ENCODE measurements around the gene FLT4.

The FLT4 gene

GRCh38 chr5:180591311-180591887, 58.0 kb downstream of the FLT4 start, which contains the start of gene SCGB3A1:
Gene SCGB3A1 (minus strand): TSS chr5:180591499. CDS start chr5:180591462, 37 bp downstream.
- DNase-seq (ENCODE audit: low spot score), result peak; percentile 26

DNA sequence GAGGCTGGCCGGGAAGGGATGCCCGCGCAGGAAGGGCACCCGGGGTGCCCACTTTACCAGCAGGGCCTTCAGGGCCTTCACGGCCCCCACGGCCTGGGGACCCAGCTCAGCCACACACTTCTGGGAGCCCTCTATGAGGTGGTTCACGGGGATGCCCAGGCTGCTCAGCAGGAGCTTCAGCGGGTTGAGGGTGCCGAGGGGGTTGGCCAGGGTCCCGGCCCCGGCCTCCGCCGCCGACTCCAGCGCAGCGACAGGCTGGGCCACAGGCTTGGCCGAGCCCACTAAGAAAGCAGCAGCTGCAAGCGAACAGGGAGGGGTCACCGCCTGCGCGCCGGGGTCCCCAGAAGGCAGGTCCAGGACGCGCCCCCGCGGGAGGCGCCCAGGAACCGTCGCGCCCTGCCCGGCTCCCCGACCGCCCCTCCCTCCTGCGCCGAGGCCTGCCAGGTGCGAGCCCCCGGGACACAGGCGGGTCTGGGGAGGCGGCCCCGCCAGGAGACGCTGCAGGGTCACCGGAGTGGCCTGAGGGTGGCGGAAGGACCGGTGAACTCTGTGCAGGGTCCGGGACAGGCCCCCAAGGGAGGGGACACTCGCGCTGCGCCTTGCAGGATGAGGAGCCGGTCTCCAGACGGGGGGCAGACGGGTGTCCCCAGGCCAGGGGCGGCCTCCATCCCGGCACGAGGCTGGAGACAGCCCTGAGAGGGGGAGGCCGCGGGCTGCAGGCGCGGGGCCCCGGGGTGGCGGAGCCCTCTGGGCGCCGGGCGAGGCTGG, 58.7 kb downstream of the FLT4 start:
- DNase-seq (ENCODE audit: low spot score), result peak; percentile 29

DNA sequence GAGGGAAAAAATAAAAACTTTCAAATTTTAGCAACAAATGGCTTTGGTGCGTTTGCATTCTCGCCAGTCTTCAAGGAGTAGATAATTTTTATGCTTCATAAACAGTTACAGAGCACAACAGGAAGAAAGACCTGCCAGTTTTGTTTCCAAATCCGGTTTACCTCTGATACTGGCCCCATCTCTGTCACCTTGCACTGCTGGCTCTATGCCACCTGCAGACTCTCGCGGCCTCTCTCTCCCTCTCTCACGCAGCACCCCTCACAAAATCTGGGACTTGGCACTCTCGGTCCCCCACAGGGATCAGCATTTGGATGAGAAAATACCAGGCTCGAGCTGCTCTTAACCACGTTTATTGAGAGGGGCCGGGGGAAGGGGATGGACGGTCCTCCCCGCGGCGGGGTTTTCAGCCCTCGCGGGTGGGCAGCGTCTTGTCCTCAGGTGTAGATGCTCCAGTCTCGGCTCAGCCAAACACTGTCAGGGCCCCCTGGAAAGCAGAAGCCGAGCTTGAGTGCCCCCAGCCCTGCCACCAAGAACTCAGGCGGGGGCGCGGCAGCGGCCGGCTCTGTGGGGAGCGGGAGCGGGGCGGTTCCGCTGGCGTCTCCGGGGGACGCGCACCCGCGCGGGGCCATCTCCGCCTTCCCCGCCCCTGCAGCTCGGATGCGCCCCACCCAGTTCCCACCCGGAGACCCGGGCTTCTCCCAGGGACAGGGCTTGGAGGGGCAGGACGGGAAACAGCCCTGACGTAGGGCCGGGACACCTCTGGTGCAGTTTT, 59.4 kb downstream of the FLT4 start:
- DNase-seq (ENCODE audit: low spot score), result peak; percentile 28

DNA sequence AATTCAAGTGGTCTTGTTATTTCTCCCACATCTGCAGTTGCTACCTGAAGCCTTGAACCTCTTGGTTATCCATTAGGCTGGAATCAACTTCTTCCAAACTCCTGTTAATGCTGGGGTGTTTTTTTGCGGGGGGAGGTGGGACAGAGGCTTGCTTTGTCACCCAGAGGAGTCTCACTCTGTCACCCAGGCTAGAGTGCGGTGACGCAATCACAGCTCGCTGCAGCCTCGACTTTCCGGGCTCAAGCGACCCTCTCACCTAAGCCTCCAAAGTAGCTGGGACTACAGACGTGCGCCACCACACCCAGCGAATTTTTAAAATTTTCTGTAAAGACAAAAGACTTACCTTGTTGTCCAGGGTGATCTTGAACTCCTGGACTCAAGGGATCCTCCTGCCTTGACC, 62.5 kb downstream of the FLT4 start:
- DNase-seq (ENCODE audit: low spot score), result no peak

- no peak for DNase-seq (ENCODE audit: low spot score)
Measured at GRCh38 chr5:180586204-180586603, 63.2 kb downstream of the FLT4 start.

DNA sequence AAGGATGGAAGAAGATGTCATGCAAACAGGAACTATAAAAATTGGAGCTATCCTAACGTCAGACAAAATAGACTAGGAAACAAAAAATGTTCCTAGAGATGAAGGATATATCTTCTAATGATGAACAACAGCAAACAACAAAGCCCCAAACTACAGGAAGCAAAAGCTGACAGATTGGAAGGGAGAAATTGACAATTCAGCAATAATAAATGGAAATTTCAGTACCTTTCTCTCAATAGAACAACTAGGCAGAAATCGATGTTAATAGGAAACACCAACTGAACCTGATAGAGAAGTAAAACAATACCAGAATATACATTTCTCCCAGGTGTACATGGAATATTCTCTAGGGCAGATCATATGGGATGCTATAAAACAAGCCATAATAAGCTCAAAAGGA, 65.7 kb downstream of the FLT4 start:
- no peak for DNase-seq (ENCODE audit: low spot score)

GRCh38 chr5:180580681-180581080, 68.7 kb downstream of the FLT4 start:
- no peak for DNase-seq (ENCODE audit: low spot score)

GRCh38 chr5:180575571-180575970, 73.8 kb downstream of the FLT4 start:
- no peak for DNase-seq (ENCODE audit: low spot score)

- DNase-seq (ENCODE audit: low spot score), result no peak
Measured at GRCh38 chr5:180568914-180569313, 80.5 kb downstream of the FLT4 start.

GRCh38 chr5:180563994-180564393, 85.4 kb downstream of the FLT4 start:
- DNase-seq (ENCODE audit: low spot score), result no peak

GRCh38 chr5:180558232-180558631, 91.2 kb downstream of the FLT4 start:
- DNase-seq (ENCODE audit: low spot score), result no peak

- DNase-seq (ENCODE audit: low spot score), result no peak
Measured at GRCh38 chr5:180557217-180557809, 92.1 kb downstream of the FLT4 start.

- DNase-seq (ENCODE audit: low spot score), result no peak
Measured at GRCh38 chr5:180555168-180555921, 94.1 kb downstream of the FLT4 start.

DNA sequence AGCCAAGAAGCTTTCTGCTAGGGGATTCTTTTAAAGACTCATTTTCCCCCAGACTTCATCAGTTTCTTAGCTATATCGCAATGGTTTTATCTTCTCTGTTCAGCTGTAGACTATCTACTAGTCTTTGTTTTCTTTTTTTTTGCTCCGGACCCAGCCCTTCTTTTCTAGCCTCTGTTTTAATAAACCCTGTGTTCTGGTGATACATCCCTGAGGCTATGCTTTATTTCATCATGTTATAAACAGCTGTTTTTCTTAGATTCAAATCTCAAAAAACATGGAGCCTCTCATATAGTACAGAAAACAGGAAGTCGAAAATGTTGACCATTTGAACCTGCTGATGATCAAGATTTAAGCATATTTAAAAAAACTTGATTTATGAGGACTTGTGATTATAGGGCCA, 95.9 kb downstream of the FLT4 start:
- no peak for DNase-seq (ENCODE audit: low spot score)
